Type B pancreatic cell (in vitro differentiated cells): ENCODE data around the gene XYLT1. TPM values are rescaled to one million over a fixed set of nuclear protein-coding genes. Genes with fewer than 3 reads are reported as not detected.
A peak's percentile ranks its signal among the peaks of the same experiment; 100 is the strongest.

Experiments used
- DNase-seq: peaks from one replicate; pipeline ENCODE4 v3.0.0; 2021; ENCODE audit warnings: mixed read lengths; ENCODE audit not compliant: unreplicated experiment; ENCODE audit errors: extremely low spot score
- H3K27ac Mint-ChIP-seq: 2 replicates; pipeline ENCODE4 v1.8.0; 2021; ENCODE audit warnings: mild to moderate bottlenecking, mixed read lengths
- H3K27me3 Mint-ChIP-seq: 2 replicates; pipeline ENCODE4 v1.8.0; 2021; ENCODE audit warnings: mixed read lengths
- H3K36me3 Mint-ChIP-seq: 2 replicates; pipeline ENCODE4 v1.8.0; 2021; ENCODE audit warnings: mixed read lengths
- H3K4me1 Mint-ChIP-seq: one replicate; pipeline ENCODE4 v1.8.0; 2021; ENCODE audit warnings: mixed read lengths; ENCODE audit not compliant: unreplicated experiment
- H3K4me3 Mint-ChIP-seq: 2 replicates; pipeline ENCODE4 v1.8.0; 2021; ENCODE audit warnings: mild to moderate bottlenecking, mixed read lengths
- H3K9me3 Mint-ChIP-seq: 2 replicates; pipeline ENCODE4 v1.8.0; 2021; ENCODE audit warnings: mixed read lengths
- CTCF ChIP-seq: fragments of 200-600 bp; sonication (generic); conservative IDR thresholded peaks from 2 replicates; pipeline ENCODE4 v1.5.0; 2021; ENCODE audit warnings: antibody characterized with exemption, mild to moderate bottlenecking
- total RNA-seq: library from RNA; stranded (reverse); gene quantifications from 2 replicates; pipeline ENCODE4 v1.2.1, GENCODE V29; 2021; ENCODE audit warnings: low replicate concordance

The XYLT1 gene
- total RNA-seq, 1 donor from 2014 or later = 14.9 TPM

DNA sequence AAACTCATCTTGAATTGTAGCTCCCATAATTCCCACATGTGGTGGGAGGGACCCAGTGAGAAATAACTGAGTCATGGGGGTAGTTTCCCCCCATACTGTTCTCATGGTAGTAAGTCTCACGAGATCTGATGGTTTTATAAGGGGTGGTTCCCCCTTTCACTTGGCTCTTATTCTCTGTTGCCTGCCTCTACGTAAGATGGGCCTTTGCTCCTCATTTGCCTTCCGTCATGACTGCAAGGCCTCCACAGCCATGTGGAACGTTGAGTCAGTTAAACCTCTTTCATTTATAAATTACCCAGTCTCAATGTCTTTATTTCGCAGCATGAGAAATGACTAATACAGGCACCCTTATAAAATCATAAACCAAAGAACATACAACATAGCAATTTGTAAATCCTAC, 79.0 kb downstream of the XYLT1 start:
- Mint-ChIP-seq H3K4me1 (peaks cover 21% of the 10 kb centered on the region), H3K36me3 (no peaks in the 10 kb centered on the region), H3K27ac (no peak overlapping the region), H3K4me3 (no peak overlapping the region), H3K9me3 (no peaks in the 10 kb centered on the region), H3K27me3 (peaks cover 3% of the 10 kb centered on the region)
- DNase-seq = no peak
- TF ChIP-seq CTCF = no peak

DNA sequence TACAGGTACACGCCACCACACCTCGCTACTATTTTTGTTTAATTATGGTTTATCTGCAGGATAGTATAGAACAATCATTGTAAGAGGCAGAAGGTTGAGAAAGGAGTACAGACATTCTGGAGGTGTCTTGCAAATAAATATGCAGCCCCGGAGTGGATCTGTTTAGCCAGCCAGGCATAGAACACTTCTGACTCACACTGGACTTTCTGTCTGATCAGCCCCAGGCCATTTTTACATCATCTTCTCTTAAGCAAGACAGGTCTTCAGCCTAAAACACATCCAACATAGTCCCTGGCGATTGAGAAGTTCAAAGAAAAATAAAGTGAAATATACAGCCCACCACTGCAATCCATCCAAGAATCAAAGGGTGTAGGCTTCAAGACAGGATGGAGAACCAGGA, 81.4 kb downstream of the XYLT1 start:
- H3K36me3 Mint-ChIP-seq = no peaks in the 10 kb centered on the region
- H3K9me3 Mint-ChIP-seq = no peaks in the 10 kb centered on the region
- peaks cover 3% of the 10 kb centered on the region for H3K27me3 Mint-ChIP-seq
- TF ChIP-seq CTCF = no peak
- peaks cover 25% of the 10 kb centered on the region for H3K4me1 Mint-ChIP-seq
- no peak overlapping the region for H3K4me3 Mint-ChIP-seq
- no peak for DNase-seq
- no peak overlapping the region for H3K27ac Mint-ChIP-seq

GRCh38 chr16:17387256-17387655, 83.5 kb downstream of the XYLT1 start:
- no peak for TF ChIP-seq CTCF
- H3K27ac Mint-ChIP-seq = no peak overlapping the region
- DNase-seq = no peak
- no peaks in the 10 kb centered on the region for H3K9me3 Mint-ChIP-seq
- no peak overlapping the region for H3K4me3 Mint-ChIP-seq
- H3K36me3 Mint-ChIP-seq = no peaks in the 10 kb centered on the region
- peaks cover 3% of the 10 kb centered on the region for H3K27me3 Mint-ChIP-seq
- peaks cover 22% of the 10 kb centered on the region for H3K4me1 Mint-ChIP-seq

DNA sequence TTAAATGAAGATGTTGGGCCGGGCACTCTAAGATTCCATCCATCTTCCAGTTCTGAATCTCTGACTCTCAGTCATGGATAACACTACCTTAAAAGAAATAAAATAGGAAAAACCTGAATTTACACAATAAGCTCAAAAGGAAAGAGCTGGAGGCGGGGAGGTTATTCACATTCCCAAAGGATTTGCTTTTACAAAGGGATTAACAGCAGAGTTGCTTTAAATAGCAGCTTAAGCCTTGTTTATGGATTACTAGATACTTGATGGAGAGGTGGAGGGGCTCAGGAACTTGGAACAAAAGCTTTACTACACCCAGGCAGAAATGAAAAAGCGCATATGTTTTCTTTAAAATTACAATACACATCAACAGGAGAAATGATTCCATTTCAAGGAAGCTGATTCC, 84.5 kb downstream of the XYLT1 start:
- H3K4me1 Mint-ChIP-seq = peaks cover 17% of the 10 kb centered on the region
- no peak overlapping the region for H3K4me3 Mint-ChIP-seq
- no peaks in the 10 kb centered on the region for H3K36me3 Mint-ChIP-seq
- H3K27ac Mint-ChIP-seq = no peak overlapping the region
- no peaks in the 10 kb centered on the region for H3K9me3 Mint-ChIP-seq
- no peak for DNase-seq
- no peak for TF ChIP-seq CTCF
- peaks cover 3% of the 10 kb centered on the region for H3K27me3 Mint-ChIP-seq

- TF ChIP-seq CTCF = no peak
- H3K27me3 Mint-ChIP-seq = peaks cover 7% of the 10 kb centered on the region
- H3K9me3 Mint-ChIP-seq = no peaks in the 10 kb centered on the region
- no peaks in the 10 kb centered on the region for H3K36me3 Mint-ChIP-seq
- peak overlapping the region; percentile 34 for H3K4me3 Mint-ChIP-seq
- H3K4me1 Mint-ChIP-seq = peaks cover 23% of the 10 kb centered on the region
- DNase-seq = no peak
- H3K27ac Mint-ChIP-seq = peak overlapping the region; percentile 77
Measured at GRCh38 chr16:17384471-17384870, 86.3 kb downstream of the XYLT1 start.
